B cell (primary cell): ENCODE results near the gene TBC1D12. TPM values are rescaled to one million over a fixed set of nuclear protein-coding genes. Genes with fewer than 3 reads are reported as not detected.

Experiments used
- ATAC-seq: fragments of 200-7000 bp; cut with Tn5 transposase; one replicate; pipeline ENCODE4 v1.10.0; 2021; ENCODE audit warnings: low read depth, mild to moderate bottlenecking, moderate number of reproducible peaks, moderate library complexity
- CTCF ChIA-PET: fragments of 350-600 bp; sonication (Branson Sonifier 250); formaldehyde crosslinking; loops from one replicate; lab custom pipeline; 2021; ENCODE audit warnings: antibody characterized with exemption, inconsistent platforms; lab: Charles Lee
- POLR2A ChIA-PET: fragments of 350-600 bp; sonication (Branson Sonifier 250); formaldehyde crosslinking; loops from one replicate; lab custom pipeline; 2021; ENCODE audit warnings: antibody characterized with exemption; lab: Charles Lee
- DNase-seq: peaks from one replicate; pipeline ENCODE4 v3.0.0; 2013
- H2AFZ ChIP-seq: 2 replicates; pipeline ENCODE4 v1.6.1; 2012; ENCODE audit warnings: mild to moderate bottlenecking, low read depth, low read length; ENCODE audit not compliant: insufficient read depth, poor library complexity, severe bottlenecking
- H3K27ac ChIP-seq, 2 donors: 1 replicate in 1 of 2; 2 replicates in 1 of 2; pipeline ENCODE4 v1.5.1; 2012 to 2013; ENCODE audit warnings: low read length in 2 of 2, mild to moderate bottlenecking in 2 of 2, moderate library complexity in 1 of 2
- H3K27me3 ChIP-seq, 4 experiments: fragments of 200-600 bp in 1 of 4; sonication (generic) in 1 of 4; replicated peaks in 1 of 4; 1 replicate in 2 of 4; 2 replicates in 2 of 4; pipeline versions ENCODE4 v1.6.1 to v1.7.0; 2013 to 2016; ENCODE audit warnings: low read length in 3 of 4, mild to moderate bottlenecking in 2 of 4, mixed read lengths in 1 of 4, moderate library complexity in 1 of 4; ENCODE audit not compliant: insufficient read depth in 4 of 4, control insufficient read depth in 3 of 4; ENCODE audit errors: control extremely low read depth in 1 of 4
- H3K36me3 ChIP-seq, 2 experiments: replicated peaks in 1 of 2; 1 replicate in 1 of 2; 2 replicates in 1 of 2; pipeline versions ENCODE4 v1.6.1 to v1.7.1; 2013; ENCODE audit warnings: low read length in 1 of 2; ENCODE audit not compliant: insufficient read depth in 2 of 2, control insufficient read depth in 1 of 2; ENCODE audit errors: control extremely low read depth in 1 of 2, extremely low read depth in 1 of 2
- H3K4me1 ChIP-seq, 2 donors: fragments of 200-600 bp in 1 of 2; sonication (generic) in 1 of 2; 1 replicate in 1 of 2; 2 replicates in 1 of 2; pipeline versions ENCODE4 v1.5.1 to v1.6.1; 2013 to 2017; ENCODE audit warnings: low read length in 2 of 2; ENCODE audit not compliant: control insufficient read depth in 2 of 2, insufficient read depth in 2 of 2
- H3K4me2 ChIP-seq: replicated peaks from 2 replicates; pipeline ENCODE3; 2012; ENCODE audit warnings: mild to moderate bottlenecking, low read depth, low read length; ENCODE audit not compliant: poor library complexity, severe bottlenecking
- H3K4me3 ChIP-seq, 5 experiments: fragments of 200-600 bp in 1 of 5; sonication (generic) in 1 of 5; 1 replicate in 3 of 5; 2 replicates in 2 of 5; pipeline versions ENCODE4 v1.5.1 to v1.7.0; 2011 to 2016; ENCODE audit warnings: low read length in 4 of 5, mild to moderate bottlenecking in 4 of 5, low read depth in 2 of 5, control low read depth in 1 of 5, moderate library complexity in 1 of 5; ENCODE audit not compliant: insufficient read depth in 1 of 5; ENCODE audit errors: control extremely low read depth in 1 of 5, extremely low read depth in 1 of 5
- H3K79me2 ChIP-seq: fragments of 200-600 bp; sonication (generic); one replicate; pipeline ENCODE4 v1.6.0; 2016; ENCODE audit warnings: low read length; ENCODE audit not compliant: control insufficient read depth, insufficient read depth
- H3K9ac ChIP-seq: fragments of 200-600 bp; sonication (generic); 2 replicates; pipeline ENCODE4 v1.6.1; 2017; ENCODE audit warnings: mild to moderate bottlenecking, low read length, moderate library complexity
- H3K9me3 ChIP-seq, 3 donors: one replicate each; pipeline versions ENCODE4 v1.6.1 to v1.7.1; 2013; ENCODE audit warnings: low read length in 2 of 3; ENCODE audit not compliant: control insufficient read depth in 2 of 3, insufficient read depth in 1 of 3; ENCODE audit errors: control extremely low read depth in 1 of 3
- H4K20me1 ChIP-seq: 2 replicates; pipeline ENCODE4 v1.6.0; 2012; ENCODE audit warnings: mild to moderate bottlenecking, low read length; ENCODE audit not compliant: insufficient read depth, control insufficient read depth, poor library complexity, severe bottlenecking
- H3K27ac Mint-ChIP-seq: one replicate; pipeline ENCODE4 v1.8.0; 2021; ENCODE audit warnings: mixed read lengths
- H3K27me3 Mint-ChIP-seq: one replicate; pipeline ENCODE4 v1.8.0; 2021; ENCODE audit warnings: mixed read lengths
- H3K4me1 Mint-ChIP-seq: one replicate; pipeline ENCODE4 v1.8.0; 2021; ENCODE audit warnings: mixed read lengths
- H3K4me3 Mint-ChIP-seq: one replicate; pipeline ENCODE4 v1.8.0; 2021; ENCODE audit warnings: mixed read lengths
- H3K9me3 Mint-ChIP-seq: one replicate; pipeline ENCODE4 v1.8.0; 2022; ENCODE audit warnings: mixed read lengths; ENCODE audit not compliant: insufficient read depth
- CTCF ChIP-seq: fragments of 200-600 bp; IDR thresholded peaks from one replicate; pipeline ENCODE4 v1.8.0; 2022; ENCODE audit warnings: antibody characterized with exemption, mild to moderate bottlenecking
- EZH2 ChIP-seq: IDR thresholded peaks from 2 replicates; pipeline ENCODE4 v1.6.1; 2012; ENCODE audit warnings: borderline replicate concordance, low read depth, mild to moderate bottlenecking, moderate library complexity, low read length; ENCODE audit not compliant: insufficient read depth, poor library complexity, severe bottlenecking
- WGBS: methylation state at CpG from one replicate; pipeline ENCODE4 v1.1.5; 2013; ENCODE audit warnings: missing lambda C conversion rate; ENCODE audit not compliant: insufficient coverage; 5-methylcytosine and 5-hydroxymethylcytosine counted together
- intact Hi-C: fragments of 100-400 bp; cut with micrococcal nuclease; formaldehyde crosslinking; loops from one replicate; pipeline ENCODE4 v1.10.0; 2022
- polyA plus RNA-seq: library from polyadenylated mRNA; depleted of rRNA; stranded (reverse); fragments of >200 nt; gene quantifications from 2 replicates; pipeline ENCODE4 v1.2.3, GENCODE V29; 2012
- total RNA-seq, 2 donors: library from RNA; stranded (reverse); fragments of 120-200 nt in 1 of 2; gene quantifications; 1 replicate in 1 of 2; 2 replicates in 1 of 2; pipeline versions ENCODE4 v1.2.3 to v1.2.4, GENCODE V29; 2013 to 2022

Gene TBC1D12
- total and polyA plus RNA-seq, 2 donors (not counting 1 experiment from before 2014, with no cell fraction given), result 3.1 to 9.3 TPM

DNA sequence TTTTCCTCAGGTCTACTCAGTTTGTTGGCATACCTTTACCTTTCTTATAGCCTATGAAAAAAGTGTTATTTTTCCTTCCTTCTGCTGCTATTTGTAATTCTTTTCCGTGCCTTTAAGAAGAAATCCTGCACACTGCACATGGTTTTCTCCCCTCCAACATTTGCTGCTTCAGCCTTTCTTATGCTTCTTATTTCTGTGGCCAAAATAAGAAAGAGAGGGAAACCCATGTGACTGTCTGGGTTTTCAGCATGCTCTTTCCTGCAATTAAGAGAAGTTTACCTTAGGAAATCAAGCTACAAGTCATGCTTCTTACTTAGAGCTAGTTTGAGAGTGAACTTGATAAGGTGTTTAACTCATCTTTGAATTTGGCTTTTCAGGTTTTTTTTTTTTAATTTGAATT lies 11.0 kb downstream of the TBC1D12 start:
- CTCF ChIA-PET, result interaction anchor here (1.1 to 2.9 kb wide), 2 partner anchors 10 to 93 kb away, joined by 5 to 7 read pairs; partner anchors contain the start of gene TBC1D12

DNA sequence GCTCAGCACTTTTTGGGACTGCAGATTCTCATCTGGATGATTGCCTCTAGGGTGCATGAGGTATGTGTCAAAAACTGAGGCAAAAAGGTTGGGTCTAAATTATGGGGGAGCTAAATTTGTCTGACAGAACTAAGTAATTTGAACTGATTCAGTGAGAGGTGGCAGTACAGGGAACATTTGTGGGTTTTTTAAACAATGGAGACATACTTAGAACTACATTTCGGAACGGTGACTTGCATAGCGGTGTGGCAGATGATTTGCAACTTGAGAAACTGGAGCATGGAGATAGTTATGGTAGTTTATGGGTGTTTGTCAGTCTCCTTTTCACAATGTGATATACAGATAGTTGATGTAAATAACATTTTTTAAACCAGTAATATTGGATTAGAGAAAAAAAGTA lies 14.6 kb downstream of the TBC1D12 start:
- Histone ChIP-seq H3K4me3 (no peak overlapping the region), H3K27me3 (no peaks in the 10 kb centered on the region), H2AFZ (no peak overlapping the region), H3K4me1 (no peaks in the 10 kb centered on the region), H3K9me3 (no peaks in the 10 kb centered on the region), H3K36me3 (no peaks in the 10 kb centered on the region), H3K4me2 (no peak overlapping the region), H4K20me1 (no peaks in the 10 kb centered on the region), H3K79me2 (peaks cover 12% of the 10 kb centered on the region), H3K9ac (no peak overlapping the region), H3K27ac (no peak overlapping the region)
- no peak for DNase-seq
- no peak overlapping the region for H3K4me3 Mint-ChIP-seq
- no peak overlapping the region for H3K27ac Mint-ChIP-seq
- intact Hi-C loops, result no loop called here
- POLR2A ChIA-PET, result no interaction called here
- TF ChIP-seq CTCF (no peak), EZH2 (no peak)
- peaks cover 24% of the 10 kb centered on the region for H3K4me1 Mint-ChIP-seq
- H3K9me3 Mint-ChIP-seq, result no peaks in the 10 kb centered on the region
- no peaks in the 10 kb centered on the region for H3K27me3 Mint-ChIP-seq
- no peak for ATAC-seq
- 100% methylated on average over 3 of the region's 3 CpGs for WGBS
- CTCF ChIA-PET, result interaction anchor here (0.7 to 0.9 kb wide), 2 partner anchors 27 to 96 kb away, joined by 4 to 6 read pairs; no protein-coding TSS in a partner anchor

More for the DNA sequence above, 11.0 kb downstream of the TBC1D12 start:
- no peak overlapping the region for H3K9ac ChIP-seq
- no peak overlapping the region for H3K27ac ChIP-seq
- no peak for DNase-seq
- H3K4me2 ChIP-seq, result no peak overlapping the region
- intact Hi-C loops, result no loop called here
- no peaks in the 10 kb centered on the region for H3K36me3 ChIP-seq
- H3K4me1 ChIP-seq, result no peaks in the 10 kb centered on the region
- H3K27me3 Mint-ChIP-seq, result peaks cover 3% of the 10 kb centered on the region
- TF ChIP-seq EZH2 (no peak), CTCF (no peak)
- no peaks in the 10 kb centered on the region for H3K9me3 Mint-ChIP-seq
- H3K4me1 Mint-ChIP-seq, result peaks cover 10% of the 10 kb centered on the region
- no peaks in the 10 kb centered on the region for H4K20me1 ChIP-seq
- ATAC-seq, result no peak
- H3K27ac Mint-ChIP-seq, result no peak overlapping the region
- H3K4me3 Mint-ChIP-seq, result no peak overlapping the region
- peaks cover 0 to 6% (median 2%) of the 10 kb centered on the region in 4 experiments for H3K27me3 ChIP-seq
- H3K9me3 ChIP-seq, result no peaks in the 10 kb centered on the region
- H3K79me2 ChIP-seq, result peaks cover 25% of the 10 kb centered on the region
- POLR2A ChIA-PET, result no interaction called here
- no peak overlapping the region for H2AFZ ChIP-seq
- no peak overlapping the region for H3K4me3 ChIP-seq
- WGBS, result no CpG with 5 or more reads among the region's 1 CpG
